Mesothelial cell of epicardium (in vitro differentiated cells): ENCODE results near the gene PRKAB2. TPM values are rescaled to one million over a fixed set of nuclear protein-coding genes. Genes with fewer than 3 reads are reported as not detected.
A peak's percentile ranks its signal among the peaks of the same experiment; 100 is the strongest.

ENCODE experiments used
- DNase-seq, 2 experiments: peaks; one replicate each; pipeline ENCODE4 v3.0.0; 2021; ENCODE audit warnings: low spot score in 2 of 2; ENCODE audit not compliant: unreplicated experiment in 2 of 2
- H3K27ac Mint-ChIP-seq: 2 replicates; pipeline ENCODE4 v1.8.0; 2021; ENCODE audit warnings: mixed read lengths
- H3K27me3 Mint-ChIP-seq: 2 replicates; pipeline ENCODE4 v1.8.0; 2021; ENCODE audit warnings: low read depth, mixed read lengths
- H3K36me3 Mint-ChIP-seq: 2 replicates; pipeline ENCODE4 v1.8.0; 2021; ENCODE audit warnings: mixed read lengths
- H3K4me1 Mint-ChIP-seq: 2 replicates; pipeline ENCODE4 v1.8.0; 2021; ENCODE audit warnings: mixed read lengths
- H3K4me3 Mint-ChIP-seq: 2 replicates; pipeline ENCODE4 v1.8.0; 2021; ENCODE audit warnings: mild to moderate bottlenecking, moderate library complexity, mixed read lengths
- H3K9me3 Mint-ChIP-seq: 2 replicates; pipeline ENCODE4 v1.8.0; 2021; ENCODE audit warnings: mixed read lengths
- total RNA-seq: library from RNA; stranded (reverse); gene quantifications from 3 replicates; pipeline ENCODE4 v1.2.1, GENCODE V29; 2021
- TF ChIP-seq, protein P1 (sequence below): fragments of 200-600 bp; sonication (generic); IDR thresholded peaks from one replicate; pipeline ENCODE4 v1.5.0; 2021; ENCODE audit warnings: antibody characterized with exemption; ENCODE audit not compliant: unreplicated experiment

The PRKAB2 gene, protein sequence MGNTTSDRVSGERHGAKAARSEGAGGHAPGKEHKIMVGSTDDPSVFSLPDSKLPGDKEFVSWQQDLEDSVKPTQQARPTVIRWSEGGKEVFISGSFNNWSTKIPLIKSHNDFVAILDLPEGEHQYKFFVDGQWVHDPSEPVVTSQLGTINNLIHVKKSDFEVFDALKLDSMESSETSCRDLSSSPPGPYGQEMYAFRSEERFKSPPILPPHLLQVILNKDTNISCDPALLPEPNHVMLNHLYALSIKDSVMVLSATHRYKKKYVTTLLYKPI
- 15.2 to 17.3 TPM (median 16.4 TPM) in 3 replicates for total RNA-seq

DNA sequence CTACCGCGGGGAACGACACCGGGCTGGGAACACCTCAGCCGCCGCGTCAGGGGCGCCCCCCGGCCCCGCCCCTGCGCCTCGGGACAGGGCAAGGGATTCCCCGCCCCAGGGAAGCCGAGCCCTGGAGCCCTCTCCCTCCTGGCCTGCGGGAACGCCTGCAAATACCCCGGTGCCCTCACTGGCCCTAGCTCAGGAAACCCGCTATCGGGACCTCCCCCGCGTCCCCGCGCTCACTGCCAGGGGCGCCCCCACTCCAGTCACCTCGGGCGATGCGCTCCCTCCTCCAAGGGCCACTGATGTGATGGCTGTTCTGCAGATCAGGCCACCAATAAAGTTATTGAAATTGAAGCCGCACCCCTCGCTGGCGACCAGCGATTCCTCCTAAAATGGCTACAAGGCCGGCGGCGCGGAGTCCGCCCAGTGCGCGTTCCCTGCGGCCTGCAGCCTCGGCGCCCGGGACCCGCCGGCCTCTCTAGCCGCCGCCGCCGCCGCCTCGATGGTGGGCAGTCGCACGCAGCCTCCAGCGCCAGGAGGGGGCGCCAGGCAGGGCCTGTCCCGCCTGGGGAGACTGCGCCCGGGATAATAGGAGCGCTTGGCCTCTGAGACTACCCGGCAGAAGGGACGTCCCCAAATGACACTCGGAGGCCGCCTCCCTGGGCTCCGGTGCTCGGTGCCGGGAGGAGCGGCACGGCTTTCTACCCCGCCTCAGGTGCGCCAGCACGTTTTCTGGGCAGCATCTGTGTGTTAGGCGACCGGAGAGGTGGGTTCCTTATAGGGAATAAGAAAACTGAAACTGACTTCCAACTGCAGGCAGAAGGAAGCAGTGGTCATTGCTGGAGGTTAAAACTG is at the start of gene PRKAB2:
TSS of gene PRKAB2 (minus strand) at position 303 of the 849 bp plus-strand sequence. CDS start 326 bp downstream, outside the sequence.
- peak within 1 kb of the TSS; percentile 100 for H3K27ac Mint-ChIP-seq
- TF ChIP-seq, protein P1, sequence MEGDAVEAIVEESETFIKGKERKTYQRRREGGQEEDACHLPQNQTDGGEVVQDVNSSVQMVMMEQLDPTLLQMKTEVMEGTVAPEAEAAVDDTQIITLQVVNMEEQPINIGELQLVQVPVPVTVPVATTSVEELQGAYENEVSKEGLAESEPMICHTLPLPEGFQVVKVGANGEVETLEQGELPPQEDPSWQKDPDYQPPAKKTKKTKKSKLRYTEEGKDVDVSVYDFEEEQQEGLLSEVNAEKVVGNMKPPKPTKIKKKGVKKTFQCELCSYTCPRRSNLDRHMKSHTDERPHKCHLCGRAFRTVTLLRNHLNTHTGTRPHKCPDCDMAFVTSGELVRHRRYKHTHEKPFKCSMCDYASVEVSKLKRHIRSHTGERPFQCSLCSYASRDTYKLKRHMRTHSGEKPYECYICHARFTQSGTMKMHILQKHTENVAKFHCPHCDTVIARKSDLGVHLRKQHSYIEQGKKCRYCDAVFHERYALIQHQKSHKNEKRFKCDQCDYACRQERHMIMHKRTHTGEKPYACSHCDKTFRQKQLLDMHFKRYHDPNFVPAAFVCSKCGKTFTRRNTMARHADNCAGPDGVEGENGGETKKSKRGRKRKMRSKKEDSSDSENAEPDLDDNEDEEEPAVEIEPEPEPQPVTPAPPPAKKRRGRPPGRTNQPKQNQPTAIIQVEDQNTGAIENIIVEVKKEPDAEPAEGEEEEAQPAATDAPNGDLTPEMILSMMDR, result peak; percentile 58
- H3K9me3 Mint-ChIP-seq, result peaks cover 11% of the 10 kb centered on the region
- H3K4me1 Mint-ChIP-seq, result peaks cover 55% of the 10 kb centered on the region
- DNase-seq, result peak; percentile 91 to 96
- H3K36me3 Mint-ChIP-seq, result peaks cover 18% of the 10 kb centered on the region
- peak within 1 kb of the TSS; percentile 99 for H3K4me3 Mint-ChIP-seq
- no peaks in the 10 kb centered on the region for H3K27me3 Mint-ChIP-seq

DNA sequence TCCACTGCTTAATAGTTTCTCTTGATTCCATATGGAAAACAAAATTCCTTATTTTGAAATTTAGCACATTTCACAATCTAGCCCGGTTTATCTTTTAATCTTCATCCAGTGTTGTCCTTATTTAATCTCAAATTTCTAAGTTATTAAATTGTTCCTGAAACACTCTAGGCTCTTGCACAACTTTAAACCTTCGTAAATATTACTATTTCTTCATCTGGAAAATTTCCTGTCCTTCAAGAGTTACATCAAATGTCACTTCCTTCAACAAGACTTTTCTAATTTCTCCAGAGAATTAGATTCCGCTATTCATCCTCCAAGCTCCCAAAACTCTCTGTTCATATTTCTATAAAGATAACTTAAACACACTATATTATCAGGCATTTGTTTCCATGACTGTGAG is 46.3 kb upstream of the PRKAB2 start:
- Mint-ChIP-seq H3K4me1 (peaks cover 13% of the 10 kb centered on the region), H3K27me3 (no peaks in the 10 kb centered on the region), H3K4me3 (no peak overlapping the region), H3K27ac (no peak overlapping the region), H3K9me3 (no peaks in the 10 kb centered on the region), H3K36me3 (no peaks in the 10 kb centered on the region)
- DNase-seq, result no peak
- TF ChIP-seq, protein P1, result no peak

DNA sequence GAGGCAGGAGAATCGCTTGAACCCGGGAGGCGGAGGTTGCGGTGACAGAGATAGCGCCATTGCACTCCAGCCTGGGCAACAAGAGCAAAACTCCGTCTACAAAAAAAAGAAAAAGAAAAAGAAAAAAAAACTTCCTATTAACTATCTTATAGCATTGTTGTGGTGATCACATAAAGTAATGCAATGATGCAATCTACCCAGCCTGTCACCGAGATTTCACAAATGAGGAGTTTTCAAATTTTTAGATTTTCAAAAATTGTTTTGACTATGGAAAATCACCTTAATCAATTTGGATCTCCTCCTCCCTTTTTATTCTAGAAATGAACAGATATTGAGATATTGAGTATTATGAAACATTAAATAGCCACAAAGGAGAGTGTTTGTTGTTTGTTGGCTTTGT is 44.9 kb upstream of the PRKAB2 start:
- no peaks in the 10 kb centered on the region for H3K36me3 Mint-ChIP-seq
- H3K4me3 Mint-ChIP-seq, result no peak overlapping the region
- TF ChIP-seq, protein P1, result no peak

DNA sequence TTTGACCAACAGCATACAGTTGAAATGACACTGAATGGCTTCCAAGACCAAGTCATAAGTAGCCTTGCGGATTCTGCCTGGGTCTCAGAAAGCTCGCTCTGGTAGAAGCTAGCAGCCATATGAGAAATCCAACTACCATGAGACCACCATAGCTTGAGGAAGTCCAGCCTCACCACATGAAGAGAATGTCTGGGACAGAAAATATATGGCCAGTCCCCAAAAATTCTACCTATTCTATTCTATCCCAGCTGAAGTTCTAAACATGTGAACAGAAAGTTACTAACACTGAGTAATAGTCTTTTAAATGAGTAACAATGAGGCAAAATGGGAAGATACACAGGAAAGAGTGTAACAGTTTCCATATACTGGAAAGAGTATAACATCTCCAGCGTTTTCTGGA is 43.9 kb upstream of the PRKAB2 start:
- H3K27me3 Mint-ChIP-seq, result no peaks in the 10 kb centered on the region
- no peak overlapping the region for H3K27ac Mint-ChIP-seq
- H3K36me3 Mint-ChIP-seq, result no peaks in the 10 kb centered on the region
- TF ChIP-seq, protein P1, result no peak
- peaks cover 13% of the 10 kb centered on the region for H3K4me1 Mint-ChIP-seq
- H3K4me3 Mint-ChIP-seq, result no peak overlapping the region
- DNase-seq, result no peak
- no peaks in the 10 kb centered on the region for H3K9me3 Mint-ChIP-seq

More for the DNA sequence above, 44.9 kb upstream of the PRKAB2 start:
- DNase-seq, result no peak
- H3K27me3 Mint-ChIP-seq, result no peaks in the 10 kb centered on the region
- H3K27ac Mint-ChIP-seq, result no peak overlapping the region
- peaks cover 13% of the 10 kb centered on the region for H3K4me1 Mint-ChIP-seq
- H3K9me3 Mint-ChIP-seq, result no peaks in the 10 kb centered on the region

DNA sequence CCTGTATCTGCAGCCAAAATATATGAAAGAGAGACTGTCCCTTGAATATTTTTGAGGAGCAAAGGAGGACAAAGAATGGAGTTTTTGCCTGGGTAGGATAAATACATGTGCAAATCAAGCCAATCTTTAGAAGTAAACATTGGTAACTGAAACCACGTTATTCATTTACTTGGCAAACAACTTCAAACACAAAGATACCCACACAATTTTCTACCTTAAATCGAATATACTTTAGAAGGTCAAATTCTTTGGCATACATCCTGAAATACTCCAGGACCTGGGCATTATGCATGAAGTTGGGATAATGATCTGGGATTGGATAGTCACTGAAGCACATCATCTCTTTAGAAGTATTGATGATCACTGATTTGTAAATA is 43.3 kb upstream of the PRKAB2 start:
- Mint-ChIP-seq H3K4me1 (peaks cover 13% of the 10 kb centered on the region), H3K36me3 (no peaks in the 10 kb centered on the region), H3K27ac (no peak overlapping the region), H3K9me3 (no peaks in the 10 kb centered on the region), H3K27me3 (no peaks in the 10 kb centered on the region), H3K4me3 (no peak overlapping the region)
- TF ChIP-seq, protein P1, result no peak
- no peak for DNase-seq
